Measurements from ENCODE around the gene TMCC3.

GRCh38 chr12:94690198-94690771 lies 39.9 kb upstream of the TMCC3 start:
- TF ChIP-seq CTCF (tag by site-specific recombination; IDR thresholded peaks at IDR 0.05) = no peak
- TF ChIP-seq SP7 (tag by site-specific recombination; IDR thresholded peaks at IDR 0.05) = no peak
- no peak for TF ChIP-seq REST (tag by site-specific recombination; IDR thresholded peaks at IDR 0.05)
- TF ChIP-seq ZNF791 (tag by site-specific recombination; IDR thresholded peaks at IDR 0.05) = no peak
- no peak for TF ChIP-seq ZNF175 (tag by site-specific recombination; IDR thresholded peaks at IDR 0.05)
- TF ChIP-seq ZNF174 (tag by site-specific recombination; IDR thresholded peaks at IDR 0.05) = no peak
- no peak for TF ChIP-seq ZNF140 (tag by site-specific recombination; IDR thresholded peaks at IDR 0.05)
- no peak for TF ChIP-seq ZNF501 (tag by site-specific recombination; IDR thresholded peaks at IDR 0.05)
- no peak for TF ChIP-seq ZNF561 (tag by site-specific recombination; IDR thresholded peaks at IDR 0.05; ENCODE audit: borderline replicate concordance)
- TF ChIP-seq ZNF302 (tag by site-specific recombination; IDR thresholded peaks at IDR 0.05; ENCODE audit: low read depth) = no peak
- TF ChIP-seq PBX3 (CRISPR knock-in tag; IDR thresholded peaks at IDR 0.05) = no peak
- TF ChIP-seq HIC1 (tag by site-specific recombination; IDR thresholded peaks at IDR 0.05) = no peak
- no peak for TF ChIP-seq REPIN1 (tag by site-specific recombination; IDR thresholded peaks at IDR 0.05; ENCODE audit: low read depth)
